ENCODE data around the gene TNP2. TPM values are rescaled to one million over a fixed set of nuclear protein-coding genes. Genes with fewer than 3 reads are reported as not detected.
"Not testable (repeated sequence)": the region's sequence is repeated elsewhere in the genome, so short reads cannot be mapped to it uniquely, and the experiment has no call there.

TNP2 gene
- polyA plus RNA-seq, 1 donor, result not detected

GRCh38 chr16:11290102-11290893 is 21.2 kb upstream of the TNP2 start:
- Histone ChIP-seq H3K4me1 (ENCODE audit: control insufficient read depth, insufficient read depth, low read length) (no peaks in the 10 kb centered on the region), H3K27me3 (ENCODE audit: control insufficient read depth, insufficient read depth, low read length) (no peaks in the 10 kb centered on the region), H3K36me3 (ENCODE audit: control insufficient read depth, insufficient read depth, low read length) (no peaks in the 10 kb centered on the region), H3K4me3 (ENCODE audit: low read length) (no peak overlapping the region), H3K27ac (ENCODE audit: low read length) (no peak overlapping the region), H3K9me3 (ENCODE audit: control insufficient read depth, low read depth, low read length) (no peaks in the 10 kb centered on the region)
- WGBS (ENCODE audit: insufficient coverage, low lambda C conversion rate), result 80% methylated on average over 1 of the region's 8 CpGs
- DNase-seq, result no peak

GRCh38 chr16:11289696-11290095 is 20.6 kb upstream of the TNP2 start:
- not testable (repeated sequence) for DNase-seq; H3K27ac ChIP-seq (ENCODE audit: low read length); H3K4me3 ChIP-seq (ENCODE audit: low read length); H3K9me3 ChIP-seq (ENCODE audit: control insufficient read depth, low read depth, low read length); H3K27me3 ChIP-seq (ENCODE audit: control insufficient read depth, insufficient read depth, low read length); H3K4me1 ChIP-seq (ENCODE audit: control insufficient read depth, insufficient read depth, low read length); H3K36me3 ChIP-seq (ENCODE audit: control insufficient read depth, insufficient read depth, low read length)
- no CpG with 5 or more reads among the region's 4 CpGs for WGBS (ENCODE audit: insufficient coverage, low lambda C conversion rate)

GRCh38 chr16:11289202-11289601 is 20.1 kb upstream of the TNP2 start:
- no peak for DNase-seq
- H3K4me1 ChIP-seq (ENCODE audit: control insufficient read depth, insufficient read depth, low read length), result no peaks in the 10 kb centered on the region
- H3K9me3 ChIP-seq (ENCODE audit: control insufficient read depth, low read depth, low read length), result no peaks in the 10 kb centered on the region
- H3K4me3 ChIP-seq (ENCODE audit: low read length), result no peak overlapping the region
- WGBS (ENCODE audit: insufficient coverage, low lambda C conversion rate), result 100% methylated on average over 2 of the region's 2 CpGs
- H3K27me3 ChIP-seq (ENCODE audit: control insufficient read depth, insufficient read depth, low read length), result no peaks in the 10 kb centered on the region
- H3K36me3 ChIP-seq (ENCODE audit: control insufficient read depth, insufficient read depth, low read length), result no peaks in the 10 kb centered on the region
- H3K27ac ChIP-seq (ENCODE audit: low read length), result no peak overlapping the region

GRCh38 chr16:11285842-11286241 is 16.7 kb upstream of the TNP2 start:
- Histone ChIP-seq H3K27ac (ENCODE audit: low read length) (no peak overlapping the region), H3K4me3 (ENCODE audit: low read length) (no peak overlapping the region), H3K27me3 (ENCODE audit: control insufficient read depth, insufficient read depth, low read length) (no peaks in the 10 kb centered on the region), H3K9me3 (ENCODE audit: control insufficient read depth, low read depth, low read length) (no peaks in the 10 kb centered on the region), H3K4me1 (ENCODE audit: control insufficient read depth, insufficient read depth, low read length) (no peaks in the 10 kb centered on the region), H3K36me3 (ENCODE audit: control insufficient read depth, insufficient read depth, low read length) (no peaks in the 10 kb centered on the region)
- WGBS (ENCODE audit: insufficient coverage, low lambda C conversion rate), result 80% methylated on average over 2 of the region's 2 CpGs
- no peak for DNase-seq

- Histone ChIP-seq H3K27me3 (ENCODE audit: control insufficient read depth, insufficient read depth, low read length) (no peaks in the 10 kb centered on the region), H3K4me3 (ENCODE audit: low read length) (no peak overlapping the region), H3K9me3 (ENCODE audit: control insufficient read depth, low read depth, low read length) (no peaks in the 10 kb centered on the region), H3K27ac (ENCODE audit: low read length) (no peak overlapping the region), H3K4me1 (ENCODE audit: control insufficient read depth, insufficient read depth, low read length) (peaks cover 6% of the 10 kb centered on the region), H3K36me3 (ENCODE audit: control insufficient read depth, insufficient read depth, low read length) (no peaks in the 10 kb centered on the region)
- no peak for DNase-seq
- WGBS (ENCODE audit: insufficient coverage, low lambda C conversion rate), result no CpG with 5 or more reads among the region's 4 CpGs
Measured at GRCh38 chr16:11283820-11284248, 14.7 kb upstream of the TNP2 start.

GRCh38 chr16:11280616-11281522 is 11.7 kb upstream of the TNP2 start, which contains the start of gene PRM1:
Gene PRM1 (minus strand): TSS chr16:11281330. CDS start chr16:11281238, 92 bp downstream.
- peaks cover 6% of the 10 kb centered on the region for H3K4me1 ChIP-seq (ENCODE audit: control insufficient read depth, insufficient read depth, low read length)
- H3K36me3 ChIP-seq (ENCODE audit: control insufficient read depth, insufficient read depth, low read length), result no peaks in the 10 kb centered on the region
- no CpG with 5 or more reads among the region's 25 CpGs for WGBS (ENCODE audit: insufficient coverage, low lambda C conversion rate)
- H3K27ac ChIP-seq (ENCODE audit: low read length), result no peak within 1 kb of the TSS
- no peaks in the 10 kb centered on the region for H3K27me3 ChIP-seq (ENCODE audit: control insufficient read depth, insufficient read depth, low read length)
- DNase-seq, result no peak
- no peaks in the 10 kb centered on the region for H3K9me3 ChIP-seq (ENCODE audit: control insufficient read depth, low read depth, low read length)
- no peak within 1 kb of the TSS for H3K4me3 ChIP-seq (ENCODE audit: low read length)

GRCh38 chr16:11278681-11279628 is 9.8 kb upstream of the TNP2 start:
- Histone ChIP-seq H3K4me1 (ENCODE audit: control insufficient read depth, insufficient read depth, low read length) (peaks cover 6% of the 10 kb centered on the region), H3K36me3 (ENCODE audit: control insufficient read depth, insufficient read depth, low read length) (no peaks in the 10 kb centered on the region), H3K27me3 (ENCODE audit: control insufficient read depth, insufficient read depth, low read length) (no peaks in the 10 kb centered on the region), H3K9me3 (ENCODE audit: control insufficient read depth, low read depth, low read length) (no peaks in the 10 kb centered on the region), H3K4me3 (ENCODE audit: low read length) (no peak overlapping the region), H3K27ac (ENCODE audit: low read length) (no peak overlapping the region)
- peak in 1 of 2 donors; percentile 19 for DNase-seq
- no CpG with 5 or more reads among the region's 7 CpGs for whole genome bisulfite sequencing (ENCODE audit: insufficient coverage, low lambda C conversion rate)

- WGBS (ENCODE audit: insufficient coverage, low lambda C conversion rate), result no CpG with 5 or more reads among the region's 12 CpGs
- no peaks in the 10 kb centered on the region for H3K27me3 ChIP-seq (ENCODE audit: control insufficient read depth, insufficient read depth, low read length)
- H3K4me3 ChIP-seq (ENCODE audit: low read length), result no peak overlapping the region
- no peak for DNase-seq
- H3K9me3 ChIP-seq (ENCODE audit: control insufficient read depth, low read depth, low read length), result no peaks in the 10 kb centered on the region
- no peaks in the 10 kb centered on the region for H3K36me3 ChIP-seq (ENCODE audit: control insufficient read depth, insufficient read depth, low read length)
- H3K27ac ChIP-seq (ENCODE audit: low read length), result no peak overlapping the region
- peaks cover 6% of the 10 kb centered on the region for H3K4me1 ChIP-seq (ENCODE audit: control insufficient read depth, insufficient read depth, low read length)
Measured at GRCh38 chr16:11277607-11278337, 8.6 kb upstream of the TNP2 start.

- H3K27ac ChIP-seq (ENCODE audit: low read length), result no peak overlapping the region
- H3K4me1 ChIP-seq (ENCODE audit: control insufficient read depth, insufficient read depth, low read length), result peaks cover 6% of the 10 kb centered on the region
- H3K4me3 ChIP-seq (ENCODE audit: low read length), result no peak overlapping the region
- no peaks in the 10 kb centered on the region for H3K36me3 ChIP-seq (ENCODE audit: control insufficient read depth, insufficient read depth, low read length)
- WGBS (ENCODE audit: insufficient coverage, low lambda C conversion rate), result no CpG with 5 or more reads among the region's 11 CpGs
- no peaks in the 10 kb centered on the region for H3K9me3 ChIP-seq (ENCODE audit: control insufficient read depth, low read depth, low read length)
- DNase-seq, result no peak
- no peaks in the 10 kb centered on the region for H3K27me3 ChIP-seq (ENCODE audit: control insufficient read depth, insufficient read depth, low read length)
Measured at GRCh38 chr16:11276896-11277593, 7.9 kb upstream of the TNP2 start.

Data from large intestine (tissue), 3 donors.